ENCODE data around the gene MAML2. TPM values are rescaled to one million over a fixed set of nuclear protein-coding genes. Genes with fewer than 3 reads are reported as not detected.

MAML2 gene
- total and polyA plus RNA-seq, 9 of the 15 experiments (the other 6 are each of a cell fraction or from before 2014, with no cell fraction given) = 0.79 to 6.8 (median 4.8) TPM

DNA sequence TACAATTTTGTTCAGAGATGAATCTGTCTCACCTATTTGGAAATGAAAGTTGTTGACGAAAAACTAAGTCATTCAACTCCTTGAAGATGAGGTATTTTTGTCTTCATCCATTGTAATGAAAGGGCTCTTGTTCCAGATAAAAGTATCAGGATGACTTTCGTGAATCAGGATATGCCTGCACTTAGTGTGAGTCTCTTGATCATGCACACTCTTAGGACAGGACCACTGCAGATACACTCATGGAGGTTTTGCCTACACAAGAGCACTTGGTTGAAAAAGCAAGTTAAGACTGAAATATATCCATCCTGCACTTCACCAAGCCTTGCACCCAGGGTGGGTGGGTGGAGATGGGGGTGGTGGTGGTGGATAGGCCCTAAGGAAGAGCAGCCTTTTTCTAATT is 298.2 kb downstream of the MAML2 start (continued):
- TF ChIP-seq, protein P1, sequence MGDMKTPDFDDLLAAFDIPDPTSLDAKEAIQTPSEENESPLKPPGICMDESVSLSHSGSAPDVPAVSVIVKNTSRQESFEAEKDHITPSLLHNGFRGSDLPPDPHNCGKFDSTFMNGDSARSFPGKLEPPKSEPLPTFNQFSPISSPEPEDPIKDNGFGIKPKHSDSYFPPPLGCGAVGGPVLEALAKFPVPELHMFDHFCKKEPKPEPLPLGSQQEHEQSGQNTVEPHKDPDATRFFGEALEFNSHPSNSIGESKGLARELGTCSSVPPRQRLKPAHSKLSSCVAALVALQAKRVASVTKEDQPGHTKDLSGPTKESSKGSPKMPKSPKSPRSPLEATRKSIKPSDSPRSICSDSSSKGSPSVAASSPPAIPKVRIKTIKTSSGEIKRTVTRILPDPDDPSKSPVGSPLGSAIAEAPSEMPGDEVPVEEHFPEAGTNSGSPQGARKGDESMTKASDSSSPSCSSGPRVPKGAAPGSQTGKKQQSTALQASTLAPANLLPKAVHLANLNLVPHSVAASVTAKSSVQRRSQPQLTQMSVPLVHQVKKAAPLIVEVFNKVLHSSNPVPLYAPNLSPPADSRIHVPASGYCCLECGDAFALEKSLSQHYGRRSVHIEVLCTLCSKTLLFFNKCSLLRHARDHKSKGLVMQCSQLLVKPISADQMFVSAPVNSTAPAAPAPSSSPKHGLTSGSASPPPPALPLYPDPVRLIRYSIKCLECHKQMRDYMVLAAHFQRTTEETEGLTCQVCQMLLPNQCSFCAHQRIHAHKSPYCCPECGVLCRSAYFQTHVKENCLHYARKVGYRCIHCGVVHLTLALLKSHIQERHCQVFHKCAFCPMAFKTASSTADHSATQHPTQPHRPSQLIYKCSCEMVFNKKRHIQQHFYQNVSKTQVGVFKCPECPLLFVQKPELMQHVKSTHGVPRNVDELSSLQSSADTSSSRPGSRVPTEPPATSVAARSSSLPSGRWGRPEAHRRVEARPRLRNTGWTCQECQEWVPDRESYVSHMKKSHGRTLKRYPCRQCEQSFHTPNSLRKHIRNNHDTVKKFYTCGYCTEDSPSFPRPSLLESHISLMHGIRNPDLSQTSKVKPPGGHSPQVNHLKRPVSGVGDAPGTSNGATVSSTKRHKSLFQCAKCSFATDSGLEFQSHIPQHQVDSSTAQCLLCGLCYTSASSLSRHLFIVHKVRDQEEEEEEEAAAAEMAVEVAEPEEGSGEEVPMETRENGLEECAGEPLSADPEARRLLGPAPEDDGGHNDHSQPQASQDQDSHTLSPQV (IDR thresholded peaks at IDR 0.05) = no peak
- TF ChIP-seq FIP1L1 (IDR thresholded peaks at IDR 0.05; ENCODE audit: low read depth, low read length, poor library complexity, severe bottlenecking) = no peak
- no peak for TF ChIP-seq CREBBP (IDR thresholded peaks at IDR 0.05; ENCODE audit: low read depth, low read length)
- no peak for TF ChIP-seq CREB3 (tag; conservative IDR thresholded peaks at IDR 0.05; ENCODE audit: low read depth)
- no peak for TF ChIP-seq TEAD4 (IDR thresholded peaks at IDR 0.05; ENCODE audit: low read length)
- TF ChIP-seq TEAD4 (CRISPR knock-in tag; IDR thresholded peaks at IDR 0.05; ENCODE audit: borderline replicate concordance) = no peak
- TF ChIP-seq MEIS2 (IDR thresholded peaks at IDR 0.05; ENCODE audit: partially characterized antibody) = no peak
- TF ChIP-seq NFE2 (IDR thresholded peaks at IDR 0.05; ENCODE audit: low read depth) = no peak
- no peak for TF ChIP-seq XRCC5 (IDR thresholded peaks at IDR 0.05; ENCODE audit: low read depth, low read length)

All from K562 (cell line).